ENCODE results near the gene BAIAP3. TPM values are rescaled to one million over a fixed set of nuclear protein-coding genes. Genes with fewer than 3 reads are reported as not detected.

BAIAP3 gene
- total and polyA plus RNA-seq, 4 donors: 4.5 to 46.6 (median 11.9) TPM

DNA sequence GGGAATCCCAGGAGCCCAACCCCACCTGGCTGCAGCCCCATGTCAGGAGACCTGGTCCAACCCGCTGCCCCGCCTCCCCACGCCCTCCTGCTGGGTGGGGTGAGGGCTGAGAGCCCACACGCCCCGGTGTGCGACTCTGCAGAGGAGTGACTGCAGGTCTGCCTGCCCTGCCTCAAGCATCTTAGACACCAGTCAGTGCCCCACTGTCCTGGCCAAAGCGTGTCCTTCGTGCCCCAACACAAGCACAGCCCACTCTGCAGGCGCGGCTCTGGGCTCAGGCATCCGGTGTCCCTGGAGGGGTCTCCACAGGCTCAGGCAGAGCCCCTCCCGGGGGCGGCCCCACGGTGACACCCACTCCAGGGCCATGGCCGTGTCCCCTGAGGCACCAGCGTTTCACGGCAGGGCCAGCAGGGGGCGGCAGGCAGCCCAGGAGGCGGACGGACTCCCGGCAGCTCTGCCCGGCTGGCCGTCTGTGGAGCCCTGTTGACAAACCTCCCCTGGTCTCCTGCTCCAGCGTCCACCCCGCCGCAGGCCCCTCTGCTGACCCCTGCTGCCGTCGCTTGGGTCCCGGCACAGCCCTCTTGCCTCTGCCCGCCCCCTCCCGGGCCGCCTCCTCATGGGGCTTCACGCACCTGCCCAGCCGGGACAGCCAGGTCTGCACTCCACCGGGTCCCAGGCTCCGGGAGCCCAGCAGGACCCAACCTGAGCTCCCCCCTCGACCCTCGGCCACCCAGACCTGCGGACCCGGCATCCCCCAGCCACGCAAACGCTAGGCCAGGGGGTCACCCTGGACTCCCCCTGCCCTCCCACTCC is 32.6 kb upstream of the BAIAP3 start:
- peaks cover 0 to 7% (median 0%) of the 10 kb centered on the region in 5 donors for H3K4me1 ChIP-seq (ENCODE audit: control insufficient read depth in 5 of 5, insufficient read depth in 5 of 5, low read length in 5 of 5)
- DNase-seq: peak; percentile 38 to 72 (median 40)
- no peak overlapping the region for H3K27ac ChIP-seq (ENCODE audit: low read depth in 1 of 2, low read length in 1 of 2)
- no peaks in the 10 kb centered on the region for H3K9me3 ChIP-seq (ENCODE audit: control insufficient read depth in 4 of 4, insufficient read depth in 3 of 4, low read length in 3 of 4)
- H3K4me3 ChIP-seq: no peak overlapping the region
- peak; percentile 77 for ATAC-seq (ENCODE audit: insufficient read depth, low FRiP score)
- H3K9ac ChIP-seq (ENCODE audit: insufficient read depth in 1 of 2, low read length in 2 of 2): no peak overlapping the region
- H3K27me3 ChIP-seq (ENCODE audit: control insufficient read depth in 3 of 3, insufficient read depth in 3 of 3, low read length in 2 of 3): peaks cover 0 to 16% (median 12%) of the 10 kb centered on the region in 3 donors
- TF ChIP-seq CTCF (IDR thresholded peaks at IDR 0.05; ENCODE audit: control extremely low read depth, extremely low read depth): peak; percentile 76
- 10 to 20% methylated on average over 38 to 42 of the region's 42 CpGs for WGBS, 2 donors
- H3K36me3 ChIP-seq (ENCODE audit: control insufficient read depth in 4 of 4, insufficient read depth in 4 of 4, low read length in 4 of 4): no peaks in the 10 kb centered on the region

DNA sequence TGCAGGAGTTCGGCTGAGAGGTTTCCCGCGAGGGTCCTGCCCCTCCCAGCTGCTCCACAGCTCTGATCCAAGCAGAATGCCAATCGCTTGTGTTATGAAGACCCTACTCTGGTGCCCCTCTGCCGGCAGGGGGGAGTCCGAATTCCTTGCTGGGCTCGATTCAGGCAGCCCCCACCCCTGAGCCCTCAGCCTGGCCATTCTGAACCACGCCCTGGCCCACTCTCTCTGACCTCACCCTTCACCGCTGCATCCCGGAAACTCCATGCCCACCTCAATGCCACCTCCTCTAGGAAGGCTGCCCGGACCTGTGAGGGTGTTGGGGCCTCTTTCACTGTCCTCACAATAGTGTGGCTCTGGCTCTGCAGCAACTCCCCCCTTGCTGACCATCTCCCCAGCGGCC is 31.9 kb upstream of the BAIAP3 start:
- H3K9ac ChIP-seq (ENCODE audit: insufficient read depth in 1 of 2, low read length in 2 of 2): no peak overlapping the region

GRCh38 chr16:1305823-1306222 is 27.6 kb upstream of the BAIAP3 start:
- no peak for ATAC-seq (ENCODE audit: insufficient read depth, low FRiP score)
- 73 to 79% methylated on average over 12 of the region's 12 CpGs for WGBS, 2 donors
- no peak for TF ChIP-seq CTCF (IDR thresholded peaks at IDR 0.05; ENCODE audit: control extremely low read depth, extremely low read depth)
- Histone ChIP-seq H3K9ac (ENCODE audit: insufficient read depth in 1 of 2, low read length in 2 of 2) (no peak overlapping the region), H3K27me3 (ENCODE audit: control insufficient read depth in 3 of 3, insufficient read depth in 3 of 3, low read length in 2 of 3) (peaks cover 0 to 4% (median under 1%) of the 10 kb centered on the region in 3 donors), H3K36me3 (ENCODE audit: control insufficient read depth in 4 of 4, insufficient read depth in 4 of 4, low read length in 4 of 4) (no peaks in the 10 kb centered on the region), H3K4me3 (no peak overlapping the region), H3K9me3 (ENCODE audit: control insufficient read depth in 4 of 4, insufficient read depth in 3 of 4, low read length in 3 of 4) (no peaks in the 10 kb centered on the region), H3K4me1 (ENCODE audit: control insufficient read depth in 5 of 5, insufficient read depth in 5 of 5, low read length in 5 of 5) (peaks cover 0 to 4% (median 3%) of the 10 kb centered on the region in 5 donors), H3K27ac (ENCODE audit: low read depth in 1 of 2, low read length in 1 of 2) (no peak overlapping the region)
- no peak for DNase-seq

More for the DNA sequence above, 31.9 kb upstream of the BAIAP3 start:
- WGBS, 2 donors: 80 to 85% methylated on average over 12 of the region's 12 CpGs
- Histone ChIP-seq H3K27me3 (ENCODE audit: control insufficient read depth in 3 of 3, insufficient read depth in 3 of 3, low read length in 2 of 3) (peaks cover 0 to 16% (median 12%) of the 10 kb centered on the region in 3 donors), H3K4me1 (ENCODE audit: control insufficient read depth in 5 of 5, insufficient read depth in 5 of 5, low read length in 5 of 5) (peaks cover 0 to 7% (median 0%) of the 10 kb centered on the region in 5 donors), H3K4me3 (no peak overlapping the region), H3K27ac (ENCODE audit: low read depth in 1 of 2, low read length in 1 of 2) (no peak overlapping the region), H3K9me3 (ENCODE audit: control insufficient read depth in 4 of 4, insufficient read depth in 3 of 4, low read length in 3 of 4) (no peaks in the 10 kb centered on the region), H3K36me3 (ENCODE audit: control insufficient read depth in 4 of 4, insufficient read depth in 4 of 4, low read length in 4 of 4) (no peaks in the 10 kb centered on the region)
- DNase-seq (no peak), ATAC-seq (ENCODE audit: insufficient read depth, low FRiP score) (no peak)
- no peak for TF ChIP-seq CTCF (IDR thresholded peaks at IDR 0.05; ENCODE audit: control extremely low read depth, extremely low read depth)
